ENCODE measurements around the gene SLC8A1. TPM values are rescaled to one million over a fixed set of nuclear protein-coding genes. Genes with fewer than 3 reads are reported as not detected.

SLC8A1 gene
- total RNA-seq, 2 experiments from 2014 or later = 0.47 to 0.59 TPM

GRCh38 chr2:40321822-40322221, 130.1 kb downstream of the SLC8A1 start:
- no peak overlapping the region for H3K27ac ChIP-seq (ENCODE audit: low read depth in 1 of 2, low read length in 2 of 2)
- Mint-ChIP-seq H3K4me3 (no peak overlapping the region), H3K9me3 (no peaks in the 10 kb centered on the region), H3K27me3 (no peaks in the 10 kb centered on the region), H3K4me1 (ENCODE audit: low read depth) (no peaks in the 10 kb centered on the region), H3K36me3 (ENCODE audit: low read depth) (no peaks in the 10 kb centered on the region), H3K27ac (no peak overlapping the region)
- intact Hi-C loops (cut with DNase I, micrococcal nuclease) = loop anchor here in 1 of 2 experiments (5.0 kb wide), 1 partner anchor 675 kb away; no protein-coding TSS in a partner anchor
- no peak overlapping the region for H3K4me3 ChIP-seq (ENCODE audit: low read length)
- H3K9me3 ChIP-seq (ENCODE audit: control insufficient read depth in 1 of 2, insufficient read depth in 1 of 2, low read length in 2 of 2) = no peaks in the 10 kb centered on the region
- H3K27me3 ChIP-seq (ENCODE audit: control insufficient read depth in 1 of 2, insufficient read depth in 2 of 2, low read length in 2 of 2) = no peaks in the 10 kb centered on the region
- H3K36me3 ChIP-seq (ENCODE audit: insufficient read depth, low read length) = no peaks in the 10 kb centered on the region
- ChIA-PET POLR2A (no interaction called here), CTCF (no interaction called here)
- TF ChIP-seq CTCF (IDR thresholded peaks at IDR 0.05) = no peak
- no peaks in the 10 kb centered on the region for H3K4me1 ChIP-seq (ENCODE audit: insufficient read depth, low read length)
- DNase-seq = no peak
- no peak for ATAC-seq (ENCODE audit: poor library complexity)

- H3K27ac Mint-ChIP-seq = no peak overlapping the region
- POLR2A ChIA-PET = no interaction called here
- DNase-seq (no peak), ATAC-seq (ENCODE audit: poor library complexity) (no peak)
- no peaks in the 10 kb centered on the region for H3K27me3 ChIP-seq (ENCODE audit: control insufficient read depth in 1 of 2, insufficient read depth in 2 of 2, low read length in 2 of 2)
- no peak overlapping the region for H3K4me3 ChIP-seq (ENCODE audit: low read length)
- no peaks in the 10 kb centered on the region for H3K27me3 Mint-ChIP-seq
- intact Hi-C loops (cut with DNase I, micrococcal nuclease) = loop anchor here in 1 of 2 experiments (5.0 kb wide), 1 partner anchor 674 kb away; no protein-coding TSS in a partner anchor
- no peak overlapping the region for H3K27ac ChIP-seq (ENCODE audit: low read depth in 1 of 2, low read length in 2 of 2)
- no peak overlapping the region for H3K4me3 Mint-ChIP-seq
- no peaks in the 10 kb centered on the region for H3K36me3 Mint-ChIP-seq (ENCODE audit: low read depth)
- CTCF ChIA-PET = no interaction called here
- H3K9me3 ChIP-seq (ENCODE audit: control insufficient read depth in 1 of 2, insufficient read depth in 1 of 2, low read length in 2 of 2) = no peaks in the 10 kb centered on the region
- H3K36me3 ChIP-seq (ENCODE audit: insufficient read depth, low read length) = no peaks in the 10 kb centered on the region
- no peaks in the 10 kb centered on the region for H3K4me1 ChIP-seq (ENCODE audit: insufficient read depth, low read length)
- TF ChIP-seq CTCF (IDR thresholded peaks at IDR 0.05) = no peak
- no peaks in the 10 kb centered on the region for H3K4me1 Mint-ChIP-seq (ENCODE audit: low read depth)
- no peaks in the 10 kb centered on the region for H3K9me3 Mint-ChIP-seq
Observed at GRCh38 chr2:40321016-40321623, 130.8 kb downstream of the SLC8A1 start.

- POLR2A ChIA-PET = no interaction called here
- no peaks in the 10 kb centered on the region for H3K9me3 ChIP-seq (ENCODE audit: control insufficient read depth in 1 of 2, insufficient read depth in 1 of 2, low read length in 2 of 2)
- no peak for TF ChIP-seq CTCF (IDR thresholded peaks at IDR 0.05)
- ATAC-seq (ENCODE audit: poor library complexity) (no peak), DNase-seq (no peak)
- H3K36me3 Mint-ChIP-seq (ENCODE audit: low read depth) = no peaks in the 10 kb centered on the region
- no peak overlapping the region for H3K27ac Mint-ChIP-seq
- no peak overlapping the region for H3K4me3 Mint-ChIP-seq
- no peaks in the 10 kb centered on the region for H3K27me3 ChIP-seq (ENCODE audit: control insufficient read depth in 1 of 2, insufficient read depth in 2 of 2, low read length in 2 of 2)
- H3K4me1 ChIP-seq (ENCODE audit: insufficient read depth, low read length) = no peaks in the 10 kb centered on the region
- H3K4me3 ChIP-seq (ENCODE audit: low read length) = no peak overlapping the region
- CTCF ChIA-PET = no interaction called here
- H3K9me3 Mint-ChIP-seq = peaks cover 2% of the 10 kb centered on the region
- no peaks in the 10 kb centered on the region for H3K36me3 ChIP-seq (ENCODE audit: insufficient read depth, low read length)
- H3K4me1 Mint-ChIP-seq (ENCODE audit: low read depth) = no peaks in the 10 kb centered on the region
- no peaks in the 10 kb centered on the region for H3K27me3 Mint-ChIP-seq
- intact Hi-C loops (cut with DNase I, micrococcal nuclease) = no loop called here
- no peak overlapping the region for H3K27ac ChIP-seq (ENCODE audit: low read depth in 1 of 2, low read length in 2 of 2)
Observed at GRCh38 chr2:40318921-40319320, 133.0 kb downstream of the SLC8A1 start.
